AG04450 (cell line): ENCODE results near the gene STXBP5. TPM values are rescaled to one million over a fixed set of nuclear protein-coding genes. Genes with fewer than 3 reads are reported as not detected.
A peak's percentile ranks its signal among the peaks of the same experiment; 100 is the strongest.

ENCODE experiments used
- CTCF ChIA-PET: fragments of 300-600, 350-600 bp; formaldehyde crosslinking; extraction: SDS; loops from one replicate; lab custom pipeline; 2022; ENCODE audit warnings: antibody characterized with exemption, inconsistent platforms; lab: Charles Lee
- POLR2A ChIA-PET: fragments of 350-600 bp; formaldehyde crosslinking; extraction: SDS; loops from one replicate; lab custom pipeline; 2021; ENCODE audit warnings: antibody characterized with exemption, inconsistent platforms; lab: Yijun Ruan, JAX
- DNase-seq: peaks from one replicate; pipeline ENCODE4 v3.0.0-alpha.2; 2011; ENCODE audit warnings: low read depth, low spot score
- H3K27ac ChIP-seq: one replicate; pipeline ENCODE4 v1.5.1; 2012; ENCODE audit warnings: low read depth, low read length, control low read depth
- H3K27me3 ChIP-seq: one replicate; pipeline ENCODE4 v1.6.0; 2012; ENCODE audit warnings: low read length; ENCODE audit not compliant: control insufficient read depth, insufficient read depth
- H3K4me3 ChIP-seq: 2 replicates; pipeline ENCODE4 v1.5.1; 2011; ENCODE audit warnings: mild to moderate bottlenecking, low read depth, low read length, control low read depth
- H3K9me3 ChIP-seq: 2 replicates; pipeline ENCODE4 v1.5.1; 2012; ENCODE audit warnings: low read length; ENCODE audit not compliant: control insufficient read depth, insufficient read depth
- CTCF ChIP-seq: IDR thresholded peaks from 2 replicates; pipeline ENCODE4 v1.5.1; 2011; ENCODE audit warnings: low read depth, low read length, control low read depth, inconsistent platforms
- polyA plus RNA-seq: library from polyadenylated mRNA; depleted of rRNA; stranded (reverse); fragments of >200 nt; gene quantifications from 2 replicates; pipeline ENCODE4 v1.2.3, GENCODE V29; 2011

STXBP5 gene
- polyA plus RNA-seq, 1 experiment = 40.0 TPM

GRCh38 chr6:147203311-147204059 is 732 bp upstream of the STXBP5 start:
- no peaks in the 10 kb centered on the region for H3K27me3 ChIP-seq
- H3K4me3 ChIP-seq = peak overlapping the region; percentile 82
- POLR2A ChIA-PET = interaction anchor here (0.6 to 1.6 kb wide), 6 partner anchors 34 to 1190 kb away, joined by 3 to 5 read pairs (median 4); no protein-coding TSS in a partner anchor
- no peaks in the 10 kb centered on the region; the same call in 1 of the 2 replicates for H3K9me3 ChIP-seq
- no peak for DNase-seq
- CTCF ChIA-PET = interaction anchor here (0.7 to 1.0 kb wide), 2 partner anchors 281 to 347 kb away, joined by 4 to 8 read pairs; no protein-coding TSS in a partner anchor
- peak overlapping the region; percentile 89 for H3K27ac ChIP-seq
- TF ChIP-seq CTCF = no peak

- peak overlapping the region; percentile 82 for H3K4me3 ChIP-seq
- no peak overlapping the region for H3K27ac ChIP-seq
- ChIA-PET CTCF (no interaction called here), POLR2A (no interaction called here)
- no peak for TF ChIP-seq CTCF
- no peak for DNase-seq
- no peaks in the 10 kb centered on the region for H3K27me3 ChIP-seq
- no peaks in the 10 kb centered on the region; the same call in 1 of the 2 replicates for H3K9me3 ChIP-seq
These were observed 660 bp downstream of the STXBP5 start for GRCh38 chr6:147204843-147205311.

GRCh38 chr6:147205690-147206600 is 1.7 kb downstream of the STXBP5 start:
- peak overlapping the region; percentile 82 for H3K4me3 ChIP-seq
- ChIA-PET CTCF (no interaction called here), POLR2A (no interaction called here)
- H3K27ac ChIP-seq = no peak overlapping the region
- DNase-seq = no peak
- H3K9me3 ChIP-seq = no peaks in the 10 kb centered on the region; the same call in 1 of the 2 replicates
- TF ChIP-seq CTCF = no peak
- no peaks in the 10 kb centered on the region for H3K27me3 ChIP-seq

- Histone ChIP-seq H3K27ac (no peak overlapping the region), H3K9me3 (no peaks in the 10 kb centered on the region; the same call in 1 of the 2 replicates), H3K4me3 (no peak overlapping the region), H3K27me3 (no peaks in the 10 kb centered on the region)
- CTCF ChIA-PET = no interaction called here
- POLR2A ChIA-PET = no interaction called here
- DNase-seq = no peak
- no peak for TF ChIP-seq CTCF
These were observed 3.1 kb downstream of the STXBP5 start for GRCh38 chr6:147207351-147207750.
